ENCODE measurements around the gene MRPL54. TPM values are rescaled to one million over a fixed set of nuclear protein-coding genes. Genes with fewer than 3 reads are reported as not detected.
"Not testable (repeated sequence)": the region's sequence is repeated elsewhere in the genome, so short reads cannot be mapped to it uniquely, and the experiment has no call there.

Gene MRPL54
- total RNA-seq, 4 donors from 2014 or later: 23.3 to 86.3 (median 63.3) TPM

GRCh38 chr19:3814648-3815047, 52.2 kb downstream of the MRPL54 start:
- no peak for DNase-seq
- H3K27ac ChIP-seq: no peak overlapping the region
- H3K27me3 ChIP-seq: peaks cover 0 to 15% (median 11%) of the 10 kb centered on the region in 3 donors
- intact Hi-C loops (cut with DNase I; ENCODE audit: low total_unique reads): no loop called here
- H3K4me3 ChIP-seq: no peak overlapping the region
- TF ChIP-seq POLR2A (IDR thresholded peaks at IDR 0.05): no peak
- no peak for TF ChIP-seq CTCF (IDR thresholded peaks at IDR 0.05 in 4 of 5, conservative IDR thresholded peaks at IDR 0.05 in 1 of 5)
- H3K36me3 ChIP-seq: no peaks in the 10 kb centered on the region
- no peak for ATAC-seq
- no peaks in the 10 kb centered on the region for H3K4me1 ChIP-seq
- H3K9me3 ChIP-seq: no peaks in the 10 kb centered on the region
- in situ Hi-C loops (cut with MboI; ENCODE audit: low sequenced_read_pairs in 4 of 4): no loop called here

GRCh38 chr19:3816148-3816547, 53.7 kb downstream of the MRPL54 start:
- H3K27me3 ChIP-seq; H3K4me3 ChIP-seq; ATAC-seq; intact Hi-C loops (cut with DNase I; ENCODE audit: low total_unique reads); H3K36me3 ChIP-seq; DNase-seq; H3K27ac ChIP-seq; H3K9me3 ChIP-seq; in situ Hi-C loops (cut with MboI; ENCODE audit: low sequenced_read_pairs in 4 of 4); H3K4me1 ChIP-seq: not testable (repeated sequence)

GRCh38 chr19:3816566-3817218, 54.2 kb downstream of the MRPL54 start:
- Histone ChIP-seq H3K9me3 (no peaks in the 10 kb centered on the region), H3K27ac (no peak overlapping the region), H3K4me3 (no peak overlapping the region), H3K27me3 (peaks cover 0 to 4% (median under 1%) of the 10 kb centered on the region in 3 donors), H3K4me1 (no peaks in the 10 kb centered on the region), H3K36me3 (no peaks in the 10 kb centered on the region)
- intact Hi-C loops (cut with DNase I; ENCODE audit: low total_unique reads) (no loop called here), in situ Hi-C loops (cut with MboI; ENCODE audit: low sequenced_read_pairs in 4 of 4) (no loop called here)
- ATAC-seq: no peak
- DNase-seq: no peak
- TF ChIP-seq CTCF (IDR thresholded peaks at IDR 0.05 in 4 of 5, conservative IDR thresholded peaks at IDR 0.05 in 1 of 5) (no peak), POLR2A (IDR thresholded peaks at IDR 0.05) (no peak)

Other genes starting within 250 kb of the MRPL54 start
- gene TEKTIP1, start 223.5 kb upstream of the MRPL54 start, total RNA-seq: not detected
- 10 to 100 TPM; 22.3 to 77.3 (median 48.7) TPM for gene MFSD12, start 205.1 kb upstream of the MRPL54 start, total RNA-seq
- 10 to 100 TPM; 31.4 to 61.1 (median 36.6) TPM for gene HMG20B, start 189.7 kb upstream of the MRPL54 start, total RNA-seq
- gene GIPC3, start 177.2 kb upstream of the MRPL54 start, total RNA-seq: 1 to 10 TPM in 1 of 4 donors, under 1 TPM in 3; 0.15 to 1.1 (median 0.33) TPM
- 1 to 10 TPM in 1 of 4 donors, under 1 TPM in 2, not detected in 1; 0.36 to 1.2 (median 0.51) TPM for gene TBXA2R, start 155.8 kb upstream of the MRPL54 start, total RNA-seq
- gene CACTIN, start 135.9 kb upstream of the MRPL54 start, total RNA-seq: 10 to 100 TPM; 19.5 to 28.4 (median 27.4) TPM
- gene PIP5K1C, start 62.2 kb upstream of the MRPL54 start, total RNA-seq: 10 to 100 TPM in 3 of 4 donors, 1 to 10 TPM in 1; 8.2 to 18.0 (median 17.3) TPM
- gene TJP3, start 54.3 kb upstream of the MRPL54 start, total RNA-seq: 1 to 10 TPM in 3 of 4 donors, under 1 TPM in 1; 0.67 to 3.7 (median 1.7) TPM
- gene APBA3, start 990 bp upstream of the MRPL54 start, total RNA-seq: 10 to 100 TPM; 14.0 to 29.6 (median 27.4) TPM
- not detected for gene RAX2, start 9.5 kb downstream of the MRPL54 start, total RNA-seq
- gene MATK, start 23.7 kb downstream of the MRPL54 start, total RNA-seq: 1 to 10 TPM in 1 of 4 donors, not detected in 3; 1.7 TPM
- gene ZFR2, start 106.4 kb downstream of the MRPL54 start, total RNA-seq: not detected
- gene ATCAY, start 118.0 kb downstream of the MRPL54 start, total RNA-seq: not detected
- 100 to 1,000 TPM in 2 of 4 donors, 10 to 100 TPM in 2; 46.3 to 168 (median 106) TPM for gene NMRK2, start 170.4 kb downstream of the MRPL54 start, total RNA-seq
- 100 to 1,000 TPM in 3 of 4 donors, 10 to 100 TPM in 1; 61.3 to 135 (median 115) TPM for gene DAPK3, start 208.4 kb downstream of the MRPL54 start, total RNA-seq
- 1,000 to 10,000 TPM; 1,701 to 2,714 (median 2,440) TPM for gene EEF2, start 222.8 kb downstream of the MRPL54 start, total RNA-seq
- 10 to 100 TPM; 15.5 to 20.0 (median 17.5) TPM for gene PIAS4, start 245.1 kb downstream of the MRPL54 start, total RNA-seq